Measurements from ENCODE around the gene RGS7.
A peak's percentile ranks its signal among the peaks of the same experiment; 100 is the strongest.
"Not testable (repeated sequence)": the region's sequence is repeated elsewhere in the genome, so short reads cannot be mapped to it uniquely, and the experiment has no call there.

RGS7 gene

DNA sequence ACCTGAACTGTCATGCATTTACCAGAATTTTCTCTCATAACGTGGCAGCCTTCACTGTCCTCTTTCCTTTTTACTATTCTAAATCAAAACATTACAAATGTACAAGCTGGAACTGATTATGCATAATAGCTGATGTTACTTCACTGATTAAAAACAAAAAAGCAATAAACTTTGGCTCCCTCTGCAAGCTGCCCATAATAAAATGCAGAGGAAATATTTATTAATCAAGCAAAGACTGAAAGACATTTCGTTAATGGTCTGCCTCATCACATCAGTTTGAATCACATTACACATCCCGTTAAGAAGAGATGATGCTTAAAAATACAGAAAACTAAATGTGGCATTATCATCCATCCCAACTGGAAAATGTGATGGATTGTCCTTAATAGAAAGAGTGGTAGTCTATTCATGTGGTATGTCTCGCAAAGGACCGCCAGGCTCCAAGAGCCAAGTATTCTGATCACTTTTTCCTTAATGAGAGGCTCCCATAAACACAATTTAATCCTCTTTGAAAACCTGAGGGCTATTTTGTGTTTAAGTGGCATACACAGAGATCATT, 225.3 kb downstream of the RGS7 start:
- no peak for DNase-seq

DNA sequence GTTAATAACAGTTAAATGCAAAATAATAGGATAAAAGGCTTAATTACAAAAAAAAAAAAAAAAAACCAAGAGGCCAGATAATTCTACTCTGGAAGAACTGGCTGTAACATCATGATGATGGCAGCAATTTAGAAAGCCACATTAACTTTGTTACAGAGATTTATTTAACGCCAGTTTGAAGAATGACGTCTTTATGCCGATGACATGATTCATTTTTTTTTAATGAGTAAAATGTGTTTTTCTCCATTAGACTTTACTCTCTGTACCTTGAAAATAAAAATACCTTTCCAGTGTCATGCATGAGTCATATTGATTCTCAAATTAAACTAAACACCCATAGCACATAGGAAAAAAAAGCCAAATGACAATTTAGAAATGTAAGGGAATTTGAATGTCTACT, 226.1 kb downstream of the RGS7 start:
- no peak for DNase-seq

DNA sequence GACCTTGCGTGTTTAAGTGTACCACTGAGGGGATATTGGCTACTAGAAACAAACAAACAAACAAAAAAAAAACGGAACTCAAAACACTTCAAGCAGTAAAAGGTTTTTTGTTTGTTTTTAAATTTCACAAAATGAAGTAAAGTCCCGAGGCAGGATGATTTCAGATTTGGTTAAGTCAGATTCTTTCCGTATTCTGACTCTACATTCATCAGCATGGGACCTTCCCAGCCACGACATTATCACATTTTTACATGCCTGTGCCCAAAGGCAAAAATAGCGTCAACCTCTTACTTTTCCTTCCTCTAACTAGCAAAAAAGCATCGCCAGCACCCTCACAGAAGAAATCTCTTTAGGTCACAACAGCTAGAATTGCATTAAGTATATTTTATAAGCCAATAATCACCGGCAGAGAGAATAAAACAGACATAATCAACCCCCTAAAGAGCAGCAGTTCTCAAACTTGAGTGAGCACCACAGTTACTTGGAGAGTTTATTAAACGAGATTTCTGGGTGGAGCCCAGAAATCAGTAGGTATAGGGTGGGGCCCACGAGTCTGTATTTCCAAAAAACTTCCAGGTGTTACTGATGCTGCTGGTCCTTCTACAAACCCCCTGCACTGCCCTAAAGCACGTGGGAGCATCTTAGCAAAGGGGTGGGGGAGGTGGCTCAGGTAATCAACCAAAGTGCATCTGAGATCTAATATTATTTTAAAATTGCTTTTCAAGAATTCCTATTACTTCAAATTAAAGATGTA, 227.6 kb downstream of the RGS7 start:
- DNase-seq: no peak

DNA sequence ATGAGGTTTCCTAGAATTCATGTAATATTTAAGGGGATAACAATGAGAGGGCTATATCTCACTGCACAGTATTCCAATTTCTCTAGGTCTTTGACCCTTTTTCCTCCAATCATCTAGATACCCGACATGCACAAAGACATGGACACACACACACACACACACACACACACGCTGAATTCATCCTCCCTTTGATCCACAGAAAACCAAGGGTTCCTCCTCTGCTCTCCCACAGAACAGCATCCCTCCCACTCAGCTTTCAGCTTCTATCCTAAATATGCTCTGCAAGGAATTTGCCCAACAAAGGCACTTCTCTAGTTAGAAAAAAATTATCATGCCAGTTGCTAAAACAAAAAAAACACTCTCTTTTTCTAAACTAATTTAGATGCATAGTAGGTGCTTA, 231.7 kb downstream of the RGS7 start:
- DNase-seq: no peak

DNA sequence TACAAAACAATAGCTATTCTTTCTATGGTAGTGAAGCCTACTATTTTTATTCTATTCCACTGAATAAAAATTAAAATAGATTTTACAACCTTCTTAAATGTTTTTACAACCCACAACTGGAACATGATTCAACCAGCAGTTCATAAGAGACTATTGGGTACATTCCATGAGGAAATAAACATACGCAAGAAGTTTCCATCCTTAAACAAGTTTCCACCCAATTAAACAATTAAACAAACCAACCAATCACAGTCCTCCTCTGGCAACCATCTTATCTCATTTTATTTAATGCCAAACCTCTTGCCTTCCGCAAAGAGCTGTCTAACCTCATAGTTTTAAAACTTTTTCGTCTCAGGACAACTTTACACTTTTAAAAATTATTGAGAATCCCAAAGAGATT, 239.0 kb downstream of the RGS7 start:
- DNase-seq: no peak

DNA sequence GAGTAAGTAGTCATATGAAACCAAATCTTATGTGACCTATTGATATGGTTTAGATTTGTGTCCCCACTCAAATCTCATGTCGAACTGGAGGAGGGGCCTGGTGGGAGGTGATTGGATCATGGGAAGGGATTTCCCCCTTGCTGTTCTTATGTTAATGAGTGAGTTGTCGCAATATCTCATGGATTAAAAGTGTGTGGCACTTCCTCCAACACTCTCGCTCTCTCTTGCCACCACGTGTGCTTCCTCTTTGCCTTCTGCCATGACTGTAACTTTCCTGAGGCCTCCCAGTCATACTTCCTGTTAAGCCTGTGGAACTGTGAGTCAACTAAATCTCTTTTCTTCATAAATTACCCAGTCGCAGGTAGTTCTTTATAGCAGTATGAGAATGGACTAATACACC, 241.2 kb downstream of the RGS7 start:
- DNase-seq: no peak

DNA sequence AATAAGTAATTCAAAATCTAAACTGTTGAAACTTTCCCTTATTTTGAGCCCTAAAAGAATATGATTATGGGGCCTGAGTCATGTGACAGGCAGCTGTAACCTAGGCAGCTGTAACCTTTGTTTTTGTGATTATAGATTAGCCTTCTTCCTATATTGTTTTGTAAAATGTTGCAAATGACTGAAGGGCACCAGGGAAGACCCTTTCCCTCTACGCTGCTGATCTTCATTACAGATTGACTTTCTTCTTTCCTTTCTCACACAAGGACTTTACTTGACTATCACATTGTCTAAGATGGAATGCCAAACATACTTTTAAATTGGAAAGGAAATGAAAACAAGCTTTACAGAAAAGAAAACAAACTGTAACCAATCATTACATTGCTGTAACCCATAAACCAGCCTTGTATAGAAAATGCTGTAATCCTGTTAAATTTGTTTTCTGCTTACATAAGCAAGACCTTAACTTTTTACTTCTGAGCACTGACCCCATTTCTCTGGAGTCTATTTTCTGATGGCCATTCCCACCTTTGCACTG, 242.2 kb downstream of the RGS7 start:
- peak; percentile 12 for DNase-seq

DNA sequence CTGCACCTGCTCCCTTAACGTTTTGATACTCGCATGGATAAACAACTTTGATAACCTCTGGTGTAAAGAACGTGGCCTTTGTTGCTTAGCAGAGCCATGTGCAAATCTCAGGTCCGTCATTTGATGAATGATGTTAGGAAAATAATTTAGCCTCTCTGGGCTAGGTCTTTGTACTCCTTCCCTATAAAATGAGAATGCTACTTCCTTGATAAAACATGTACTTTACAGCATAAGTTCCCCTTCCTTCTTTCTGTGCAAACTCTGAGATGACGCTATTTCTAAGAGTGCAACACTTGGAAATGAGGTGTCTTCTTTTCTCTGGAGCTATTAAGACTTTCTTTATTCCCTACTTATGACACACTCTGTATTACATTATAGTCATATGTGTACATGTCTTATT, 243.4 kb downstream of the RGS7 start:
- no peak for DNase-seq

DNA sequence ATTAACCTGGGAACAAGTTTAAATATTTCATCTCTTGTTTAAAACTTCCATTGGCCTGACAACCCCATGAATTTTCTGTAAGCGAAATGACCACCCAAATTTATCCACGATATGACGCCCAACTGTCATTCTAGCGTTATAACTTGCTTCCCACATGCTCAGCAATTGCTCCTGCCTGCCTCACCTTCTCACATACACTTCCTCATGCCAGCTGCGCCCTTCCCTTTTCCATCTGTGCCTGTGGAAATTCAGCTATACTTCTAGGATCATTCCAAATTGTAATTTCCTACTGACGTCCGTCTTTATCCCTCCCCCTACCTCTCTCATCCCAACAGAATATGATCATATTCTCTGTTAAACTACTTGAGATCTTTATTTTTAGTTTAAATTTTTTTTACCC, 248.0 kb downstream of the RGS7 start:
- no peak for DNase-seq

DNA sequence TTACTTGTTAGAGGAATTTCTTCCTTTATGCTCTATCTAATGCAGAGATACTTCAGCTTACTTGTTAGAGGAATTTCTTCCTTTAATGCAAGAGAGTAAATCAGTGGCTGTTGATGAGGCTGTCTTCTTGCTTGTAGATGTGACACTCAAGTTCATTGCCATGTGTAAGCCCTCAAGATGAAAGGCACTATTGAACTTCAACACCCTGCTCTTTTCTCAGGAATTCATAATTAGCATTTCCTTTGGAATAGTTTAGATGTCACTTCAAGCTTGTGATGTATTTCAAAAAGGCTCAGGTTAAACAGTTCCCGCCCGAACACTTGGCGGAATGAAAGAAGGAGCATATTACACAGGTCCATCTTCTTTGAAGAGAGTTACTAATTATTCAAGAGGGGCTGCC, 251.9 kb downstream of the RGS7 start:
- DNase-seq: no peak

DNA sequence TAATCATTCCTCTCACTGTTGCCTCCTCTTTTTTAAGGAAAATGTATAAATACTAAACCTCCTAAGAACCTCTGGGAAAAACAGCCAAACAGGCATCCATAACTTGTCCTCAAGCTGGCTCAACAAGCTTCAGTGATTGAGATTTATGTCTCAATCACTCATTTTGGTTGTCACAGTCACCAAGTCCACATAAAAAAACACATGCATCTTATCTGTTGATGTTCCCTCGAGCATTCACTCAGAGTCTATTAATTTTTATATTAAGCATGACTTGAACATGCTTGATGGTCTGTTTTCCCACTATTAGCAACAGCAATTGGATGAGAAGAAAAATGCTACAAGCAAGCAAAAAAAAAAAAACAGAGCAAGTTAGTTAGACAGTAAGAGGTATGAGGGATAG, 254.3 kb downstream of the RGS7 start:
- no peak for DNase-seq

DNA sequence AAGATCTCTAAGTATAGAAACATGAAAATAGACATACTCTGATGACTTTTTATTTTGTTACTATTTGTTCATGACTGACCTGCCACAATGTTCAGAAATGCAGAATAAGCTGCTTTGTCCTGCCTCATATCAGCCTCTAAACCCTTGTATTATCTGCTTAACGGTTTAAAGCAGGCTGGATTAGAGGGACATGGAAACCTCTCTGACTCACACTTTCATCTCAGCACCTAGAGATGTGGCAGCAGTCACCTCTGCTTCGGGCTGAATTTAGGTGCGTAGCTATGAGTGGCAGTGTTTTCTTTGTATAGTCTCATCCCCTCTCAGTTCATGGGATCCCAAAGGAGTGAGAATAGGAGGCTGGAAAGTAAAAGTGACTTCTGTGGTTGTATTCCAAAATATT, 255.4 kb downstream of the RGS7 start:
- no peak for DNase-seq

DNA sequence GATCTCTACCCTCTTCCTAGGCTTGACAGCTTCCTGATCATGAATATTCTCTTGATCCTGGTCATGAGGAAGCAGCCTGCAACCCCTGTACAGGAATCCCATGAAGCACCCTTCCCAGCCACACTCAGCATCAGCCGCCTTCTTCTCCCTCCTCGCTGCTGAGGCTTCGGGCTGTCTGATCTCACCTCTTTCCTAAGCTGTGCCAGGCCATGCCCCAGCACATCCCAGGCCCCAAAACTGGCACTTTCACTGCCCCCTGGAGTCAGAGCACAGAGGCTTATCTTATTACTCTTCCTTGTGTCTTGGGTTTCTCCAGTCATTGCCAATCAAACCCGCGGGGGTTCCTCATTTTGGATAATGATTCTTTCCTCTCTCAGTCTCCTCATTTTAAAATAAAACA, 259.5 kb downstream of the RGS7 start:
- no peak for DNase-seq

DNA sequence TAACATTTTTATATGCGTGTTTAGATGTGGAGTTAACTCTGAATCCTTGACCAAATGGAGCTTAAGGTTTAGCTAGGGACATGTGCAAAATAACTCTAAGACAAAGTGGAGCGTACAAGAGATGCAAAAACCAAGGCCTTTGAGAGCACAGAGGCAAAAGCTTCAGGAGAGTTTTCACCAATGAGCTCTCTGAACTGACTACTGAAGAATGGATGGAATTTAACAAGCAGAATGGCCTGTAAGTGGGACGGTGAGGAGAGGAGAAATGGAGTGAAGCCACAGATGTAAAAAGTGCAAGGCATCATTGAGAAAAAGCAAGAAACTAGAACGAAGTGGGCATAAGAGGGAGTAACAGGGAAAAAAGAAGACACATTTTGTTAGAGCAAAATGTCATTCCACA, 260.0 kb downstream of the RGS7 start:
- no peak for DNase-seq

DNA sequence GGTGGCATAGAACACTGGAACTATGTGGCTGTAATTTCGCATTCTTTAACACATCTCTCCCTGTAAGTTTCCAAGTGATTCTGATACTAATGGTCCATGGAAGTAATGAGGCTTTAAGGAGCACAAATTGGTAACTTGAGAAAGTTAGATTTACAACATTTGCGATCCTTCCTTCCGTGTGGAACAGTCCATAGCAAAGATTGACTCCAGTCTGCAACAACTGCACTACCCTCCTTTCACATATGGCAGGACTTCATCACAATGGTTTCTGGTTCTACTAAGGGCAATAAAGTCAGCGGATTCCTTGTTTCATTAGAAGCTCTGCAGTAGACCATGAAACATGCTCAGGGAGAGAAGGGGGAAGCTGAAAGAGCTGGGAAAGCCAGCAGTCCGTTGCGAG, 261.2 kb downstream of the RGS7 start:
- no peak for DNase-seq

DNA sequence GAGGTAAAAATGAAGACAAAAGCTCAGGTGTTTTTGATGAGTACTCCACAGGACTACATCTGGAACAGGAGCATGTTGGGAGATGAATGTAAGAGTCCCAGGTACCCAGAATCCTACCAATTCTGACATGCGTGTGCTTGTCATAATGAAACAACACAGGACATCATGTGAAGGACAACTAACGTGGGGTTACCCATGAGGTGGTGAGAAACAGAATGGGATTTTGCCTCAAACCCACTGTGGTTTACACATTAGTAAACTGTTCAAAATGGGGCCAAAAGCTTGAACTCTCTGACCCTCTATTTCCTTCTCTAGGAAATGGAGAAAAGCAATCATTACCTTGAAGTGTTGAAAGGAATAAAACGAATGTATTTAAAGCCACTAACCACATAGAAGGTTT, 266.2 kb downstream of the RGS7 start:
- no peak for DNase-seq

DNA sequence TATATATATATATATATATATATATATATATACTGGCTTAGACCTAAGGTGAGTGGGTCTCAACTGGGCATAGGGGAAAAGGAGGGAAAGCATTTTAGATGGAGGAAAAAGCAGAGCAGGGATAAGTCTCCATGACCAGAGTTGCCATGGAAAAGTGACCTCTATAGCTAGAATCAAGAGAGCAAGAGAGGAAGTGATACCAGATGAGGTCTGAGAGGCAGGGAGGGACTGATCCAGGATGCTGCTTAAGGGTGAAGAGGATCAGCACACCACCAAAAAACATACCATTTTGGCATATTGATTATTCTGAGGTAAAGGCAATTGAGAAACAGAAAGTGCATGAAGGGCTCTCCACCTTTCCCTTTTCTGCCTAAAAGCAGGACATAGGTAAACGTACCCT, 267.9 kb downstream of the RGS7 start:
- not testable (repeated sequence) for DNase-seq

DNA sequence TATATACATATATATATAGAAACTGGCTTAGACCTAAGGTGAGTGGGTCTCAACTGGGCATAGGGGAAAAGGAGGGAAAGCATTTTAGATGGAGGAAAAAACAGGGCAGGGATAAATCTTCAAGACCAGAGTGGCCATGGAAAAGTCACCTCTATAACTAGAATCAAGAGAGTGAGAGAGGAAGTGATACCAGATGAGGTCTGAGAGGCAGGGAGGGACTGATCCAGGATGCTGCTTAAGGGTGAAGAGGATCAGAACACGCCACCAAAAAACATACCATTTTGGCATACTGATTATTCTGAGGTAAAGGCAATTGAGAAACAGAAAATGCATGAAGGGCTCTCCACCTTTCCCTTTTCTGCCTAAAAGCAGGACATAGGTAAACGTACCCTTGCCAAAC, 268.9 kb downstream of the RGS7 start:
- not testable (repeated sequence) for DNase-seq

DNA sequence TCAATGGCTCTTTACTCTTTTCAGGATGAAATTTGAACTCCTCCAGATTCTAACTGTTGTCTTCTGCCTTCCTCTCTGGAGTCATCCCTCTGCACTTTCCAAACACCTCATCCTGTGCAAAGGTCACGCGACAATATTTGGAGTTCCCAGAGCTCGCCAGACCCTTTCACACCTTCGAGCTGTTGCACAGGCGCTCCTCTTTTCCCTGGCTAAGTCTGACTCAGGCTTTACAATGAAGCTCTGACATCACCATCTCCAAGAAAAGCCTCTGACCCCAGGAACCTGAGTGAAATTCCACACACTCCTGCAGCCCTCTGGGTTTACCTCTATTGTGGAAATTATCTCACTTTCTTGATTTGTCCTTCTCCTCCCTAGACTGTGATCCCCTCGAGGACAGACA, 270.3 kb downstream of the RGS7 start:
- DNase-seq: no peak

DNA sequence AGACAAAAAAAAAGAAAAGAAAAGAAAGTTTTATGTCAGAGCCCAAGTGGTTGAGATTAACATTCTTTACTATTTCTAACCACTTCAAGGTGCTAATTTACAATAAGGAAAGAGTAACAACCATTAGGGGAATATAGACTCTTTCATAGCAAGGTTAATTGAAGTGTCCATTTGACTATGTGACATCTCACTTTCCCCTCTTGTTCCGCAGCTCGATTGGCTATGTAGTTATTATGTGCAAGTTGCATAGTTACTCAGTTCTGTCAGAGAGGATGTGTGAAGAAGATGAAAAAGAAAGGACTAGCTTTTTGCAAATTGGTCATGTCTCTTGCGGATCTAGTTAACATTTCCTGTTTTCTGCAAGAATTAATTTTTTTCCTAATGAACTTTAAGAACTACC, 273.7 kb downstream of the RGS7 start:
- no peak for DNase-seq

DNA sequence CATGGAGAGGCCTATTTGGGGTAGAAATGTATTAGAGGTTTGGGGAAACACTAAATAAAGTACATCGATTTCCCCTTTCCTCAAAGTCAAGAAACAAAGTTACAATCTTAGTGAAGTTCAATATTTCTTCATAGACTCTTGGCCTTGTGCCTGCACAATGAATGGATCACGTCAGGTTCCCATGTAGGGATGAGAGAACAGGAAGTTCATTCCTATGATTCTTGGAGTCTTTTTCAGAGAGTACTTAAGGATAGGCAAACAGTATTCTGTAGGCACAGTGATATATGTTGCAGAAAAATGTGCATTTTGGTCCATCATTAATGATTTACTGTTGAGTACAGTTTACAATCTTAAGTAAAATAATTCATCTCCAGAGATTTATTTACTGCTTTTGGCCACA, 275.5 kb downstream of the RGS7 start:
- peak; percentile 44 for DNase-seq

DNA sequence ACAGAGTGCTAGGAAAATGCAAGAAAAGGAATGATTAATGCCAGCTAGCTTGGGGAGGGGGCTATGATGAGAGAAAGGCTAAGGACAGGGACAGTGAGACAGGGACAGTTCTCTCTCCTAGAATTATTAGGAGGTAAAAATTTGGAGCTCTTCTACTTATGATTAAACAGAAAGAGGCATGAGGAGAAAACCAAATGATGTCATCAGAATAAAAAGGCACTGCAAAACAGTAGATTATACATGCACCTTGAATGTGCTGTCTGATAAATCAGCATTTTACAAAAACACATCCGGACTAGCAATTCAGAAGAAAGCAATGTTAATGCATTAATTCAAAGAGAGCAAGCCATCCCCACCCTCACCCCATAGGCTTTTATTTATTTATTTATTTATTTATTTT, 277.5 kb downstream of the RGS7 start:
- no peak for DNase-seq

DNA sequence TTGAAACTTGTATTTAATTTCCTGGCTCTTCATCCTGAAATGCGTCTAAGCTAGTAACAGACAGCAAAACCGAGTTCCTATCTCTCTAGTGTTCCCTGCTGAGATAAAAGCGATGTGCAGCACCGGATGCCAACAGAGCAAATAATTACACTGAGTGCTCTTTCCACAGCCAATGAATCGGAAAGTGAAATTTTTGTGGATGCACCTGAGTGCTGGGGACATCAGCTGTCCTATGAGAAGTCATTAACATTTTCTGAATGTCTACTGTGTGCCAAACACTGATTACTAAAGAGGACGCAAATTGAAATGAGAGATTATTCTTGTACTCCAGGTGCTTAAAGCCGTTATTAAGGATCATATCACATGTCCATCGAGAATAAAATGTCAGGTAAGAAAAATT, 278.0 kb downstream of the RGS7 start:
- DNase-seq: no peak

DNA sequence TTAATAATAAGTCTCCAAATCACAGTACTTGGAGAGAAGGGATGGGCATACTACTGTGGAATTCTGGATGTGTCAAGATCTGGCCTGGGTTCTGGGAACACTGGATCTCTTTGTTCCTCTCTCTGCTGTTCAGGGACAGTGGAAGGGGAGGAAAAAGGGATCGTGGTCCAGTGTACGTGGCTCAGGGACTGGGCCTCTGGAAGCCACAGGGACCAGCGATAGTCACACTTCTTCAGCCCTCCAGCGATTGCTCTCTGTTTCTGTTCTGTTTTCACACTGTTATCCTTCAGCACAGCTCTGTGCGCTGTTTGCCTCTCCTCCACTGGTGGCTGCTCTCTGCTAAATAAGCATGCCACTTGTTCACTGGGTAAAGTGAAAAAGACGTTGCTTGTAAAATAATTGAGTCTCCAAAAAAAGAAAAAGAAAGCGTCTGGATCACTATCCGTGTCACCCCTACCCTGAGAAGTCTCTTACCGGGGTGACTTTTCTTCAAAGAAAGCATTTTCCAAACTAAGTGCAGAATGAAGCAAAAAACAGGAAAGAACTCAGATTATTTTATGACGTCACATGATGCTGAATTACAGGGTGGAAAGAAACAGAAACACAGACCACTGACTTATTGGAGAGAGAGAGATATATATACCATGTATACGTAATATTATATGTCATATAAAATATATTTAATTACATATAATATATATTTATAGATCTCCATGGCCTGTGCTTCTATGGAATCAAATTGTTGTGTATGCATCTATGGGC, 279.4 kb downstream of the RGS7 start:
- DNase-seq: peak; percentile 1
